ENCODE measurements around the gene HOXD4. TPM values are rescaled to one million over a fixed set of nuclear protein-coding genes. Genes with fewer than 3 reads are reported as not detected.

HOXD4 gene
- total RNA-seq, 4 donors from 2014 or later: 0.29 to 1.4 TPM; not detected in 2

GRCh38 chr2:176200971-176201370, 49.6 kb downstream of the HOXD4 start:
- intact Hi-C loops (cut with DNase I; ENCODE audit: low total_unique reads) (no loop called here), in situ Hi-C loops (cut with MboI; ENCODE audit: low sequenced_read_pairs in 4 of 4) (no loop called here)
- no peak for TF ChIP-seq CTCF (IDR thresholded peaks at IDR 0.05 in 4 of 5, conservative IDR thresholded peaks at IDR 0.05 in 1 of 5)
- no peak for TF ChIP-seq POLR2A (IDR thresholded peaks at IDR 0.05)

GRCh38 chr2:176202491-176202890, 51.1 kb downstream of the HOXD4 start:
- DNase-seq: no peak
- H3K4me3 ChIP-seq: no peak overlapping the region
- no peaks in the 10 kb centered on the region for H3K9me3 ChIP-seq
- TF ChIP-seq CTCF (IDR thresholded peaks at IDR 0.05 in 4 of 5, conservative IDR thresholded peaks at IDR 0.05 in 1 of 5) (no peak), POLR2A (IDR thresholded peaks at IDR 0.05) (no peak)
- in situ Hi-C loops (cut with MboI; ENCODE audit: low sequenced_read_pairs in 4 of 4): no loop called here
- ATAC-seq: no peak
- H3K36me3 ChIP-seq: no peaks in the 10 kb centered on the region
- intact Hi-C loops (cut with DNase I; ENCODE audit: low total_unique reads): no loop called here
- no peaks in the 10 kb centered on the region for H3K4me1 ChIP-seq
- no peak overlapping the region for H3K27ac ChIP-seq
- H3K27me3 ChIP-seq: no peaks in the 10 kb centered on the region

More at GRCh38 chr2:176200971-176201370, 49.6 kb downstream of the HOXD4 start:
- Histone ChIP-seq H3K4me3 (no peak overlapping the region), H3K9me3 (no peaks in the 10 kb centered on the region), H3K27ac (no peak overlapping the region), H3K36me3 (no peaks in the 10 kb centered on the region), H3K4me1 (no peaks in the 10 kb centered on the region), H3K27me3 (no peaks in the 10 kb centered on the region)
- no peak for ATAC-seq
- no peak for DNase-seq

MicroRNAs within 50 kb of the gene (microRNA counts, 767-probe panel; counts per million panel counts)
- microRNA hsa-miR-10b-5p: 5,552 to 5,909 counts per million in 2 donors

Small RNA genes lying within 50 kb of the gene (microRNA-seq; reads per million reads assigned to microRNA genes)
- 12,728 to 17,615 reads per million in 2 donors for gene MIR10B (ENCODE audit: borderline replicate concordance in 2 of 2)

Other genes with a start within 250 kb of the HOXD4 start
- gene LNPK, start 149.3 kb upstream of the HOXD4 start, total RNA-seq: 10 to 100 TPM; 23.0 to 84.4 (median 50.1) TPM
- not detected for gene EVX2, start 67.6 kb upstream of the HOXD4 start, total RNA-seq
- not detected for gene HOXD13, start 58.8 kb upstream of the HOXD4 start, total RNA-seq
- not detected for gene HOXD12, start 51.8 kb upstream of the HOXD4 start, total RNA-seq
- gene HOXD11, start 44.3 kb upstream of the HOXD4 start, total RNA-seq: under 1 TPM in 1 of 4 donors, not detected in 3; 0.24 TPM
- under 1 TPM in 1 of 4 donors, not detected in 3; 0.15 TPM for gene HOXD10, start 34.8 kb upstream of the HOXD4 start, total RNA-seq
- gene HOXD9, start 28.8 kb upstream of the HOXD4 start, total RNA-seq: 1 to 10 TPM in 2 of 4 donors, under 1 TPM in 2; 0.33 to 1.8 (median 0.78) TPM
- 10 to 100 TPM in 1 of 4 donors, 1 to 10 TPM in 3; 4.0 to 12.0 (median 7.2) TPM for gene HOXD8, start 21.8 kb upstream of the HOXD4 start, total RNA-seq
- gene HOXD3, start 5.8 kb downstream of the HOXD4 start, total RNA-seq: 1 to 10 TPM in 1 of 4 donors, under 1 TPM in 2, not detected in 1; 0.36 to 1.7 (median 0.64) TPM
- gene HOXD1, start 37.1 kb downstream of the HOXD4 start, total RNA-seq: under 1 TPM in 1 of 4 donors, not detected in 3; 0.20 TPM
- 10 to 100 TPM; 35.8 to 43.3 (median 39.1) TPM for gene MTX2, start 117.9 kb downstream of the HOXD4 start, total RNA-seq